ENCODE measurements around the gene LRRC47.
"Not testable (repeated sequence)": the region's sequence is repeated elsewhere in the genome, so short reads cannot be mapped to it uniquely, and the experiment has no call there.

LRRC47 gene

DNA sequence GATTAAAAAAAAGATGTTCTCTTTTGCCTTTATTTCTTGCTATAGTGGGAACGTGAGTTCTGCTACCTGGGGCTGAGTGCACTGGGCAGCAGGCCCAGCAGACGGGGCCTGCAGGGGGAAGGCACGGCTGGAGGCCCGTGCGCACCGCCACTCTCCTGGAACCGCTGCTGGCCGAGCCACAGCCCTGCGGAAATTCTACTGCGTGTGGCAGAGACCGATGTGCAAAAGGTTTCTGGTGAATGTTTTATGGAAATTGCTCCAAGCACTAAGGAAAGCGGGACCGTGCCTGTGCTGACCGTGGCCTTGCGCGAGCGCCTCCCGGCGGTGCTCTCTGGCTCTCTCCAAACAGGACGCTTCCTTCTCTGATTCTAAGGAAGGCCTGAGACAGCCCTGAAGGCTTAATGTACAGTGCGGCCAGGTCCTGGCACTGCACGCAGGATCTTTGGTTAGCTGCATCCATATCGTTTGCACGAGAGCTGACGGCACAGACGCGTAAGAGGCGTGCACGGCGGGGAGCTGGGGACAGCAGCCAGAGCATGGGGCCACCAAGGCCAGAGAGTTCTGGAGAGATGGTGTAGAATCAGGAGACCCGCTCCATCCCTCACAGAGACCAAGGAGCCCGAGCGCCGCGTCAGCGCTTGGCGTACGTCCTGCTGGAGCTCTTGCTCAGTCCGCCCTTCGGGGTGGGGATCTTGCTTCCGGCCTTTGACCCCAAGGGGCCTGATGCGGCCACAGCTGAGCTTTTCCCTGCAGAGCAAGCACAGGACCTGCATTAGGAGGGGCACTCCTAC, 18.7 kb upstream of the LRRC47 start:
- DNase-seq = no peak

DNA sequence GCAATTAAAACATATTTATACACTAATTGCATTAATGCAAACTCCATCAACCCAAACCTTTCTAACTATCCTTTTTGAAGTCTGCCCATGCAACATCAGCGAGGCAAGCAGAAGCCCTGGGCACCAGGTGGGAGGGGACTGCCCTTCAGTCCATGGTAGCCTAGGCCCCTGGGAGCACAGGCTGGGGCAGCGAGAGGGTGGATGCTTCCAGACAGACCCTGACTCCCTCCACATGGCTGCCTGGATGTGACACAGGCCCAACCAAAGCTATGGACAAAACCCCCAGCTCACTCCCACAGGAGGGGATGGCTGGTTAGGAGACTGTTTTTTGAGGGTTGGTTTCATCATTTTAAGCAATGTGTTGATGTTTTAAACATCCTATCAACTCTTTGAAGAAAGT, 17.8 kb upstream of the LRRC47 start:
- DNase-seq = no peak

DNA sequence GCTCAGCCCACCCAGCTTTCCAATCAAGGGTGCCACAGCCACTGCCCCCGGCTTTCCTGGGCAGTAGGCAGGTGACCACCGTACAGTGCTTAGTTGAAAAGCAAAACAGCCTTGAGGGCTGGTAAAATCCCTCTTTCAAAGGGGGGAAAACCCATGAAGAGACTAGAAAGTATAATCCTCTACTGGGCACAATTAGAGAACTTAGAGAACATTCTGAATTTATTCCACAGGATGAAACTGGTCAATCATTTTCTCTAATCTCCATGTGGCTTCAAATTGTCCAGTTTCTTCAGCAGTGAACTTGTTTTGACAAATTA, 15.3 kb upstream of the LRRC47 start:
- DNase-seq = no peak

DNA sequence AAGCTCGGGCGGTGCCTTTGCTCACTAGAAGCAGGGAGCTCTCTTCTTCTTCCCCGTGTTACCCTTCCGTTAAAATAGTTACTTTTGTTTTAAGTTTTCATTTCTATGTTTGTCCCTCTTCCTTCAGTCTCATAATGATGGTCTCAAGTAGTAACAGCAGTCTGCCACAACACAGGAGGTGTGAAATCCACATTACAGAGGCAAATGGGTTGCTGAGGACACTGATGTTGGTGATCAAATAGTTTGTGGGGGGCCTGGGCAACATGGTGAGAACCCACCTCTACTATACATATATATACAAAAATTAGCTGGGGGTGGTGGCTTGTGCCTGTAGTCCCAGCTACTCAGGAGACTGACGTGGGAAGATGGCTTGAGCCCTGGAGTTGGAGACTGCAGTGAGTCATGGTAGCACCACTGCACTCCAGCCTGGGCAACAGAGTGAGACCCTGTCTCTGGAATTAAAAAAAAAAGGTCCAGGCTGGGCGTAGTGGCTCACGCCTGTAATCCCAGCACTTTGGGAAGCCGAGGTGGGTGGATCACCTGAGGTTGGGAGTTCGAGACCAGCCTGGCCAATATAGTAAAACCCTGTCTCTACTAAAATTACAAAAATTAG, 14.0 kb upstream of the LRRC47 start:
- not testable (repeated sequence) for DNase-seq

DNA sequence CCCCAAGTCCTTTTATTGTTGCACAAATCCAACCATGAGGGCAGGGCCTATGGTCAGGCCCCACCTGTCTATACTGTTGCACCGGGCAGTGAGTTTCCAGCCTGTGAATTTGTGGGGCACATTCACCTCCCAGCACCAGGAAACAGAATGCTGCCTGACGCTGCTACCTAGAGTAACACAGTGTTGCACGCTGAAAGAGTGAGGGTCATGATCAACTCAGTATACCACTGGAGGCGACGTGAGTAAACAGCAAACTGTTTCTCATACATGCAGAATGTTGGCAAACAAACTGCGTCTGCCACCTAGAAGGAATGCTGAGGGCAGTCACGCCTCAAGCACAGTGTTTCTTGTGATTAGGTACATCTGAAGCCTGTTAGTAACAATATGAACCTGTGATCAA, 13.4 kb upstream of the LRRC47 start:
- no peak for DNase-seq

DNA sequence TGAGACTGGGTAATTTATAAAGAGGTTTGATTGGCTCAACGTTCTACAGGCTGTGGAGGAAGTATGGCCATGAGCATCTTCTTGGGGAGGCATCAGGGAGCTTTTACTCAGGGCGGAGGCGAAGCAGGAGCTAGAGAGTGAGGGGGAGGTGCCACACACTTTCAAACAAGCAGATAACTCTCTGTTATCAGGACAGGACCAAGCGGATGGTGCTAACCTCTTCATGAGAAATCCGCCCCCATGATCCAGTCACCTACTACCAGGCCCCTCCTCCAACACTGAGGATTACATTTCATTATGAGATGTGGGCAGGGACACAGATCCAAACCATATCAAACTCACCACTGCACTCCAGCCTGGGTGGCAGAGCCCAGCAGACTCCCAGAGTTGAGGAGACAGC, 11.5 kb upstream of the LRRC47 start:
- DNase-seq = no peak

DNA sequence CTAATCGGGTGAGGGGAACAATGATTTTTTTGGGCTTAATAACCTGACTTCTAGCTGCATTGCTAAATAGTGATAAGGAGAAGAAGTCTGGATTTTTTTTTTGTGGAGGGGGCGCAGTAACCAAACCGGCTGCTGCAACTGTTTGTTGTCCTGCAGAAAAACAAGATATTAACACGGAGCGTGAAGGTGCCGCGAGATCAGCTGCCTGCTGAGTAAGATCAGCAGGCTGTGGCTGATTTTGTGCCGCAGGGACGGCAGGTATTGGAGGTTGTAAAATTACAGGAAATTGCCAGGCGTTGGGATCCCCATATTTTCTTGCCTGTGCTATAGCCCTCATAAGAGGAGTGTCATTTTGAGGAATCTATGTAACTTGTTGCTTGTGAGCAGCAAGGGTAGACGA, 8.7 kb upstream of the LRRC47 start:
- no peak for DNase-seq

DNA sequence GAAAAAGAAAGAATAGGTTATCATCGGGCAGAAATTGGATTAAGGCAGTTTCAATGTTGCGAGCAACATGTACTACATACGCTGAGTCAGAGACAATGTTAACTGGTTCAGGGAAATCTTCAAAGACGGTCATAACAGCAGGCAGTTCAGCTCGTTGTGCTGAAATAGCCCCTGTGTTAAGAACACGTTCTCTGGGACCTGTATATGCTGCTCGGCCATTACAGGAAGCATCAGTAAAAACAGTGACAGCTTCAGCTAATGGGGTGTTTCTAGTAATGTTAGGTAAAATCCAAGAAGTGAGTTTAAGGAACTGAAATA, 8.3 kb upstream of the LRRC47 start:
- not testable (repeated sequence) for DNase-seq

DNA sequence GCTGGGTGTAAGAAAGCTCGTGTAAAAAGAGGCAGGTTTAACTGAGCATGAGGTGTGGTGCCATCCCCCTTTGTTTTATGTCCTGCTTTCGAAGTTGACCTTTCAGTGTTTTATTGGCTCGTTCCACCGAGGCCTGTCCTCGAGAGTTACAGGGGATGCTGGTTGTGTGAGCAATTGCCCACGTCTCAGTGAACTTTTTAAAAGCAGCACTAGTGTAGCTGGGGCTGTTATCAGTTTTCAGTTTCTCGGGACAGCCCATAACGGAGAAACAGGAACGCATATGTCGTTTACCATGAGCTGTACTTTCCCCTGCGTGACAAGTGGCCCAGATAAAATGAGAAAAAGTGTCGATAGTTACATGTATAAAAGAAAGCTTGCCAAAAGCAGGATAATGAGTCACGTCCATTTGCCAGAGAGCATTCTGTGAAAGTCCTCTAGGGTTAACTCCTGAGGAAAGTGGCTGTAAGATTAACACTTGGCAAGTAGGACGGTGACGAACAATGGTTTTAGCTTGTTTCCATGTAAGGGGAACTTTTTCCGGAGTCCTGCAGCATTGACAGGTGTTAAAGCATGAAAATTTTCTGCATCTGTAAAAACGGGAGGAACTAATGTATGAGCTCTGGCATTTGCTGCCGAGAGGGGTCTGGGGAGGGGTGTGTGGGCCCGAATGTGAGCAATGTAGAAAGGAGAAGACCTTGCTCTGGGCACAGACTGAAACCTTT, 7.8 kb upstream of the LRRC47 start:
- no peak for DNase-seq

DNA sequence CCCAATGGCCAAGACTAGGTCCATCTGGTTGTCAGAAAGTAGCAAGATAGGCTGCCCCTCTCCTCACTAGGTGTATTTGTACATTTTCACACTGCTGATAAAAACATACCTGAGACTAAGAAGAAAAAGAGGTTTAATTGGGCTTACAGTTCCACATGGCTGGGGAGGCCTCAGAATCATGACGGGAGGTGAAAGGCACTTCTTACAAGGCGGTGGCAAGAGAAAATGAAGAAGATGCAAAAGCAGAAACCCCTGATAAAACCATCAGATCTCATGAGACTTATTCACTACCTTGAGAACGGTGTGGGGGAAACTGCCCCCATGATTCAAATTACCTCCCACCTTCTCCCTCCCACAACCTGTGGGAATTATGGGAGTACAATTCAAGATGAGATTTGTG, 4.5 kb upstream of the LRRC47 start:
- DNase-seq = not testable (repeated sequence)

DNA sequence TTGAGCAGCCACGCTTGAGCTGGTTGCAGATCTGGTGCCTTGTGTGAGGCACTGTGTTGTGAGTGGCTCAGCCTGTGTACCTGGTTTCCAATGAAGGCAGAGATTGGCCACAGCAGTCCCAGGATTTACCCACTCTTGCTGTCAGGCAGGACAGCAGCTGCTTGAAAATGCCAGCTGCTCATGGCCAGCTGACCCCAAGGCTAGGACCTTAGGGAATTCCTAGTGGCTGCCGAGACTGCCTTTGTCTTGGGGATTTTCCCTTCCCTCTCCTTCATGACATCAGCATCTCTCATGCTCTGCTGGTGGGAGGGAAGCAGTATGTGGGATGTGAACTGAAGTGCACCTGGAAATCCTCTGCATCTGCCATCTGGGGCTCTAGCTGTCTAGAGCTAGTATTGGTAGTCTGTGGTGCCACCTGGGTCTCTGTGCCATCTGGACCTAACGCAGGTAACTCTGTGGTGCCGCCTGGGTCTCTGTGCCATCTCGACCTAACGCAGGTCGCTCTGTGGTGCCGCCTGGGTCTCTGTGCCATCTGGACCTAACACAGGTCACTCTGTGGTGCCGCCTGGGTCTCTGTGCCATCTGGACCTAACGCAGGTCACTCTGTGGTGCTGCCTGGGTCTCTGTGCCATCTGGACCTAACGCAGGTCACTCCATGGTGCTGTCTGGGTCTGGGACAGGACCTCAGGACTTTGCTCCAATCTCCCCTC, 3.8 kb upstream of the LRRC47 start:
- DNase-seq = peak; percentile 41

DNA sequence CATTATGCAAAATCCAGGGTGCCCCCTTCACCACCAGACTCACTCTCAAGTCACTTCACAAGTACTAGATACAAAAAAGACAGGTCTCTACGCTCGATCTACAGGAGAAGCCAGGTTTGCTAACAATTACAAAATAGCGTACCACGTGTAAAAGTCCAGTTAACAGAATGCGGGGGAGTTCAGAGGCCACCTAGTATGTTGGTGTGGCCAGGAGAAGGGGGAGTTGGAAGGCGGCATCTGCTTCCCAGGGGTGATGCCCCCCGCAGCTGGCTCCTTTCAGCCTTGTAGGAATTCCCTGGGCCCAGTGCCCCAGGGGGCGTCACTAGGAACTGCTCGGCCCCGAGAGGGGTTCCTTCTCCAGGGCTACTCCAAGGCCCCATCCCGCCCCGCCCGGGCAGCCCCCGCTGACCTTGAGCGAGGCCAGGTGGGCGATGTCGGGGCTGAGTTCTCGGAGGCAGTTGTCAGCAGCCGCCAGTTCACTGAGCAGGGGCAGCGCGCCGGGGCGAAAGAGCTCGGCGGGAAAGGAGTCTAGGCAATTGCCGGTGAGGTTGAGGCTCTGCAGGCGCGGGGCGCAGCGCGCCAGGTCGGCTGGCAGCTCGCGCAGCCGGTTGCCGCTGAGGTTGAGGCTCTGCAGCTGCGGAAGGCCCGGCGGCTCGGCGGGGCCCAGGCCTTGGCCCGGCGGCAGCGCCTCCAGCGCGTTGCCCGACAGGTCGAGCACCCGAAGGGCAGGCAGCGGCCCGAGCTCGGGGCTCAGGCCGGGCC, 664 bp downstream of the LRRC47 start:
- DNase-seq = no peak

DNA sequence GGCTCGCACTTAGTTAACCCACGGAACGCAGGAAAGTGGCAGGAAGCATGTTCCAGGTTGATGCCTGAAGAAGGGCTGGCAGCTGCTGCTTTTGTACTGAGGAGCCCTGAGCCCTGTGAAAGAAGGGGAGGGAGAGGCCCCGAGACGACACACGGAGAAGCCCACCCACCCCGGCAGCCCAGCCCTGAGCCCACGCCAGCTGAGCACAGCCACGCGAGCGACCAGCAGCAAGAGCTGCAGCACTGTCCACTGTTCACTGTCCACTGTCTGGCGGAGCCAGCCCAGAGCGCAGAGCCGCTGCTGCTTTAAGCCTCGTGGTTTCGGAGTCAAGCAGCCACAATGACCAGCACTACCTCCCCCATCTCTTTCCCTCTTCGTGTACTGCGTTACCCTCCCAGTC, 5.3 kb downstream of the LRRC47 start:
- DNase-seq = no peak

DNA sequence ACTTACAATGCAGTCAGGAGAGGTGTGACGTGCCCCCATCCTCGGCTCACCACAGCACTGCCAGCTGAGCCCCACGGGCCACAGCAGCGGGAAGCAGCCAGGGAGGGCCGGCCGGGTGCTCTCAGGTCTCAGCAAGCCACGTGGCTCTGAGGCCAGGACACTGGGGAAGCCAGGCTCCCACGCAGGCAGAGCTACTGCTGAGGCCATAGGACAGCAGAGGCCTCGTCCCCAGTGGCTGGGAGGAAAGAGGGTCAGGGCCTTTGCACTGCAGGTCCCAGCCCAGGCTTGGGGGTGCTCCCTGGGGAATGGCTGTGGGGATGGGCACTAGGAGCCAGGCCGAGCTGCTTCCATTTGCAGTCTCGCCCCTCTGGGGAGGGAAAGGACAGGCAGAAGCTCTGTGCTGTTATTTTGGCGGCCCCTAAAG, 5.8 kb downstream of the LRRC47 start:
- DNase-seq = no peak

DNA sequence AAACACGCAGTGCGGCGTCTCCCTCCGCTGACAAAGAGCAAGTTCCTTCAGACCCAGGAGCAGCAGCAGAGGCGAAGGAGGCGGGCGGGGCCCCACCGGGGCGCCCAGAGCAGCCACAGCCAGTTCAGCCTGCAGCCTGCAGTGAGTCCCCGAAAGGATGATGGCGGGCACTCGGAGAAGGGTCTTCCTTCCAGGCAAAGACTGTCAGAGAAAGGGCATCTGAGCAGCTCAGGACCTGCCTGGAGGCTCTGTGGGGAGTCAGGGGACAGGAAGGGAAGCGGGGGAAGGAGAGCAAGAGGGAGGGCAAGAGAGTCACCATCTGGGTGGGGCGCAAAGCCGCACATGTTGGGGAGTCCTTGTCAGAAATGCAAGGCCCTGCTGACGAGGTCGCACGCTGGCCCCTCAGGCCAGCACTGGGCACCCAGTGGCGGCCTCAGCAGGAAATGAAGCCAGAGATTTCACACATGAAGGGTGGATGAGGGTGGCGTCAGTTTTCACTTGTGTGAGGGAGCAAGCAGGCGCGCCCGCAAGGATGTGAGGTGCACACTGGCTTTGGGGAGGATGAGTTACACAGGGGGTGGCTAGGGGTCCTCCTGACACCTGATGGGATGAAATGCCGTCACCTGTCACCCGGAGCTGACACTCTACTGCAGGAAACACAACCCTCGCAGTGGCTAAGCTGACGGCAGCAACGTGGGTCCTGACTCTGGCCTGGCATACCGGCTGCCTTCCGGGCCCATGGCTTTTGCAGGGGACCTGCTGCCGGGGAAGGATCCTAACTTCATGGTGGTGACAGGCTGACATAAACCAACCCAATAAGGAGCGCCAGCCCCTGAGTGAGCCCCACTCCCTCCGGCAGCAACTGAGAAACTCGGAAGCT, 6.6 kb downstream of the LRRC47 start:
- no peak for DNase-seq

DNA sequence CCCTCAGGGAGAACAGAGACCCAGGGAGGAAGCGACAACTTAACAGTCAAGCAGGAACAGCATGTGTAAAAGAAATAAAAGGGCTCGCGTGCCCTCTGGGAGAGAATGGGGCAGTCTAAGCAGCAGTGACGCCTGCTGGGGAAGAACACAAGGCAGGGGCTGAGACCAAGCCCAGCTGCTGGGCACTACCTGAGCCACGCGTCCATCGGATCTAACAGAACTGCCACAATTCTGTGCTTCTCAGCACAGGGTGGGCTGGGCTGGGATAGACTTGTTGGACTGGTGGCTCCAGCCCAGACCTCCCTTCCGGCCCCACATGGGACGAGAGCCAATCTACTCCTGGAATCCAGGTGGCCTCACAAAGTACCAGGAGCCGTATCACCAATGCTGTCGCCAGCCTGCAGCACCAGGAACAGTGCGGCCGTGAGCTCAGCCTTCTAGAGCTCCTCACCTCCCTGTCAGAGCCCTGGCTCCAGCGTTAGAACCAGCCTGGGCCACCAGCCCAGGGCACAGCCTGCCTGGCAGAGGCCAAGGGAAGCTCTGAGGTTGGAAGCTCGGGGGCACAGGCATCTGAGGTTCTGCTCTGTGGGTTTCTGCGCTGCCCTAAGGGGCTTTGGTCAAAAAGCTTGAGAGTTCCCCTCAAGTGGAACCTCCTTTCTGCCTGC, 7.4 kb downstream of the LRRC47 start:
- DNase-seq = no peak

DNA sequence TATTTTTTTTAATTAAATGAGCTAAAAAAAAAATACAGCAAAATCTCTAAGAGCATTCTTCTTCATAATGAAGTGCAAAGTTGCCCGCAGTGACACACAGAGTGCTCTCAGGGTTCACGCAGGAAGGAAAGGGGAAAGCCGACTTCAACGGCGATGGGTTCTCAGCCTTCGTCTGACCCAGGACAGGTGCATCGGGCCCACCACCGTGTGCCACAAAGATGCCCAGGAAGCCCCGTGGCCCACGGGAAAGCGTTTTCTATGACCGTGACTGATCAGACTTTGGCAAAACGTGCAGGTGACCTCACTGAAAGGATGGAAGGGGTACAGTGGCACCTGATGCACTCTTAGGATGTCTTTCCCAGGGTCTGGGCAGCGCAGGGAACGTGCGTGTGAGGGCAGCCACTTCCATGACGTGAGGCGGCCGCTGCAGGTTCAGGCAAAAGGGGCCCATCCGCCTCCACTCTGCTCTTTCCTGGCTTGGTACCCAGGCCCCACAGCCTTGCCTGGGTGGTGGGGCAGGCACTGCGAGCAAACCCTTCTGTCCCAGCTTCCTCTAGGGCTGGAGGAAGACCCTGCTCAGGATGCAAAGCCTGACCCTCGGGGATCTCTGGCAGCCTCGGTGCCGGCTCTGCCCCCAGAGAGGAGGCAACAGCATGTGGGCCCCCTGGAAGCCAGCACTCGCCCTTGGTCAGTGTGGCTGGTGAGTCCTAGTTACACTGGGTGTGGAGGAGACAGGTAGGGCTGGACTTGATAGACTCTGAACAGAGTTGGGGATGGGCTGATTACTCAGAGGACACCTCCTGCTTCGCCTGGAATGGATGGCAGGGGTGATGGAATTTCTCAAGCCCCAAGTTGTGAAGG, 8.3 kb downstream of the LRRC47 start:
- DNase-seq = no peak

DNA sequence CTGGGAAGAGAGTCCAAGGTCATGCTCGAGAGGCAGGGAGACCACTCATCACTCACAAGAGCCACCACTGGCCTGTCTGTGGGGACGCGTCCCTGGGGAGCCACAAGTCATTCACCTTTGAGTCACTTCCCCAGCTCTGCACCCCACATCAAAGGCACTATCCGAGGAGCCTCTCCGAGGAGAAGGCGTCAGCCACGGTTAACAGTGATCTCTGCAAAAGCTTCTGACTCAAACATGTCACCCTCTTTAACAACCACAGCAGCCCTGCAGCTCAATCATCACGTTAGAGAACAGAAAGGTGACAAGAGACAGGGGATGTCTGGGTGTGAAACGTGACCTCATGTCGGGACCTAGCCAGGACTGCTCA, 9.0 kb downstream of the LRRC47 start:
- no peak for DNase-seq

DNA sequence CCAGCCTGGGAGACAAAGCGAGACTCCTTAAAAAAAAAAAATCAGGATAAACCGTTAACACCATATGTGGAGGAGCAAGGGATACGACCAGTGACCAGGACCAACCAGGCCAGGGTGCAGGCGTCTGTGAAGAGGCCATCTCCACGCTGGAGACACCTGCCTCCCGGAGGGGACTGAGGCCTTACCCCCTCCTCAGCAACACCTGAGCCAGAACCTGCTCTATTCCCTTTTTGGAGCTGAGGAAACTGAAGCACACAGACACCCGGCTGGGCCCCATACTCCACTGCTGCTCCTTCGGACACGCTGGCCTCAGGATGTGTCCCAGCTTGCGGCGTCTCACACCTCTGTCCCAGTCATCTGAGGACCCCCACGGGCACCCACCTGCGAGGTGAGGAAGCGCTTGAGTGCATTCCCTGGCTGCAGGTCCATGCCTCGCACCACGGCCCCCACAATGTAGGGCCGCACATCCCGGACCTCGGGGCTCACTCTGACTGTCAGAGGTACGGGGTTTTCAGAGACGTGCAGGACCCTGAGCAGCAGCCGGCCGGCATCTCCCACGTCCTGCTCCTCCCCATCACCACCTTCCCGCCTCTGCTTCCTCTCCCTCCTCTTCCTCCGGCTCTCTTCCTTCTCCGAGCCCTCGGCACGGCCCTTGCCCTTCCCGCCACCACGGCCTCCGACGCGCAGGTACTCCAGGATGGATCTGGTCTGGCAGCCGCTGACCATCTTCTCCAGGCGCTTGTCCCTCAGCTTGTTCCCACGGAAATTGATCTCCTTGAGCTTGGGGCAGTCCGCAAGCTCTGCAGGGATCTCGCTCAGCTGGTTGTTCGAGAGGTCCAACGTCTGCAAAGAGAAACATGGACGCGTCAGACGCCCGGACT, 9.6 kb downstream of the LRRC47 start:
- DNase-seq = no peak
